PC-3 (cell line): ENCODE results near the gene DISC1. TPM values are rescaled to one million over a fixed set of nuclear protein-coding genes. Genes with fewer than 3 reads are reported as not detected.

ENCODE experiments used
- ATAC-seq: fragments of 200-7000 bp; cut with Tn5 transposase; 2 replicates; pipeline ENCODE4 v1.9.1; 2020; ENCODE audit warnings: mild to moderate bottlenecking, moderate library complexity
- BruUV-seq: library from RNA; stranded (reverse); fragments of 400-500 nt; replicated peaks from 2 replicates; lab custom pipeline; 2021; lab: Mats Ljungman, UMichigan
- CTCF ChIA-PET: fragments of 300-600 bp; sonication (Branson Sonifier 250); formaldehyde crosslinking; loops from one replicate; lab custom pipeline; 2022; ENCODE audit warnings: antibody characterized with exemption; lab: Charles Lee
- POLR2A ChIA-PET: fragments of 300-600 bp; sonication (Branson Sonifier 250); formaldehyde crosslinking; loops from one replicate; lab custom pipeline; 2022; ENCODE audit warnings: antibody characterized with exemption; ENCODE audit not compliant: unreplicated experiment; lab: Charles Lee
- DNase-seq: peaks from one replicate; pipeline ENCODE4 v3.0.0-alpha.2; 2015
- H2AFZ ChIP-seq: fragments of 300-600 bp; sonication (generic); 2 replicates; pipeline ENCODE4 v1.6.0; 2016; ENCODE audit warnings: antibody characterized with exemption, low read length
- H3F3A ChIP-seq: fragments of 300-600 bp; sonication (generic); one replicate; pipeline ENCODE4 v1.6.0; 2017; ENCODE audit warnings: antibody characterized with exemption, low read length, control low read depth, mild to moderate bottlenecking; ENCODE audit not compliant: unreplicated experiment
- H3K27ac ChIP-seq: fragments of 300-600 bp; sonication (generic); 2 replicates; pipeline ENCODE4 v1.5.1; 2016; ENCODE audit warnings: mild to moderate bottlenecking, low read length
- H3K27me3 ChIP-seq: fragments of 300-600 bp; sonication (generic); 2 replicates; pipeline ENCODE4 v1.6.1; 2016; ENCODE audit warnings: low read length, mixed read lengths
- H3K36me3 ChIP-seq: fragments of 300-600 bp; sonication (generic); 2 replicates; pipeline ENCODE4 v1.6.1; 2016; ENCODE audit warnings: low read depth, mixed run types, low read length, mixed read lengths
- H3K4me1 ChIP-seq: fragments of 300-600 bp; sonication (generic); 2 replicates; pipeline ENCODE4 v1.5.1; 2016; ENCODE audit warnings: low read length; ENCODE audit not compliant: insufficient read depth
- H3K4me2 ChIP-seq: fragments of 300-600 bp; sonication (generic); 2 replicates; pipeline ENCODE4 v1.6.0; 2016; ENCODE audit warnings: low read length
- H3K4me3 ChIP-seq: fragments of 300-600 bp; sonication (generic); 2 replicates; pipeline ENCODE4 v1.5.1; 2016; ENCODE audit warnings: mild to moderate bottlenecking, low read length, mixed read lengths
- H3K79me2 ChIP-seq: fragments of 300-600 bp; sonication (generic); 2 replicates; pipeline ENCODE4 v1.6.1; 2017; ENCODE audit warnings: low read length, mixed read lengths
- H3K9ac ChIP-seq: fragments of 300-600 bp; sonication (generic); 2 replicates; pipeline ENCODE4 v1.6.0; 2016; ENCODE audit warnings: mild to moderate bottlenecking, low read length
- H3K9me2 ChIP-seq: fragments of 300-600 bp; sonication (generic); replicated peaks from 2 replicates; pipeline ENCODE4 v1.6.1; 2016; ENCODE audit warnings: mixed run types, low read length, mixed read lengths
- H3K9me3 ChIP-seq: fragments of 300-600 bp; sonication (generic); 2 replicates; pipeline ENCODE4 v1.6.1; 2016; ENCODE audit warnings: low read length, mixed read lengths
- H4K20me1 ChIP-seq: fragments of 300-600 bp; sonication (generic); 2 replicates; pipeline ENCODE4 v1.6.1; 2016; ENCODE audit warnings: low read length, mixed read lengths
- EZH2 ChIP-seq: fragments of 300-600 bp; sonication (generic); IDR thresholded peaks from one replicate; pipeline ENCODE4 v1.6.1; 2017; ENCODE audit warnings: antibody characterized with exemption, mild to moderate bottlenecking, low read length; ENCODE audit not compliant: unreplicated experiment
- EZH2phosphoT487 ChIP-seq: fragments of 300-600 bp; sonication (generic); IDR thresholded peaks from 2 replicates; pipeline ENCODE4 v1.6.1; 2018; ENCODE audit warnings: mild to moderate bottlenecking, antibody characterized with exemption, low read length, borderline replicate concordance
- intact Hi-C: fragments of 100-400 bp; cut with micrococcal nuclease; formaldehyde crosslinking; loops from 2 replicates; pipeline ENCODE4 v1.9.0; 2023
- total RNA-seq: library from RNA; depleted of rRNA; stranded (reverse); fragments of >200 nt; gene quantifications from 2 replicates; pipeline ENCODE4 v1.2.3, GENCODE V29; 2014
- TF ChIP-seq, protein P1 (sequence below): fragments of 300-600 bp; sonication (generic); conservative IDR thresholded peaks from 2 replicates; pipeline ENCODE4 v1.5.1; 2017; ENCODE audit warnings: antibody characterized with exemption, low read depth, mild to moderate bottlenecking, low read length

The DISC1 gene
- total RNA-seq, 1 experiment from 2014 or later, result 3.4 TPM

DNA sequence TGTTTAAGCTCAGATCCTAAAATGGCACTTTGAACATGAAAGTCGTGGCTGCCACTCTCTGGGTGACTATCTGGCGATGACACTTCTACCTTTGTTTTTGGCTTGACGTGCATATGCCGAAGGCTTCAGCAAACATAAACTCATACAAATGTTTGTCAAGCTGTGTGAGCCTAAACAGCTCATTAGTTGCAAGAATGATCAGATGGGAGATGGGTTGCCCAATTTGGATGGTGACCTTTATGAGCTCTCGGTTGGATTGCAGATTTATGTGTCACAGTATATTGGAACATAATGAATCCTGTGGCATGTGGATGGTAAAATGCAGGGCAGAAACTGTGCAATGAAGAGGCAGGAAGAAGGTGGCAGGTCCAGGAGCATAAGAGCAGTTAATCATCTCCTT lies 229.3 kb downstream of the DISC1 start:
- Histone ChIP-seq H2AFZ (no peak overlapping the region), H3K4me3 (no peak overlapping the region), H3K9me2 (no peaks in the 10 kb centered on the region), H3K9ac (no peak overlapping the region), H3K27me3 (no peaks in the 10 kb centered on the region), H3K27ac (no peak overlapping the region), H3F3A (no peaks in the 10 kb centered on the region), H3K4me2 (no peak overlapping the region), H3K9me3 (no peaks in the 10 kb centered on the region), H3K79me2 (no peaks in the 10 kb centered on the region), H3K4me1 (no peaks in the 10 kb centered on the region), H4K20me1 (no peaks in the 10 kb centered on the region), H3K36me3 (no peaks in the 10 kb centered on the region)
- intact Hi-C loops, result no loop called here
- TF ChIP-seq, protein P1, sequence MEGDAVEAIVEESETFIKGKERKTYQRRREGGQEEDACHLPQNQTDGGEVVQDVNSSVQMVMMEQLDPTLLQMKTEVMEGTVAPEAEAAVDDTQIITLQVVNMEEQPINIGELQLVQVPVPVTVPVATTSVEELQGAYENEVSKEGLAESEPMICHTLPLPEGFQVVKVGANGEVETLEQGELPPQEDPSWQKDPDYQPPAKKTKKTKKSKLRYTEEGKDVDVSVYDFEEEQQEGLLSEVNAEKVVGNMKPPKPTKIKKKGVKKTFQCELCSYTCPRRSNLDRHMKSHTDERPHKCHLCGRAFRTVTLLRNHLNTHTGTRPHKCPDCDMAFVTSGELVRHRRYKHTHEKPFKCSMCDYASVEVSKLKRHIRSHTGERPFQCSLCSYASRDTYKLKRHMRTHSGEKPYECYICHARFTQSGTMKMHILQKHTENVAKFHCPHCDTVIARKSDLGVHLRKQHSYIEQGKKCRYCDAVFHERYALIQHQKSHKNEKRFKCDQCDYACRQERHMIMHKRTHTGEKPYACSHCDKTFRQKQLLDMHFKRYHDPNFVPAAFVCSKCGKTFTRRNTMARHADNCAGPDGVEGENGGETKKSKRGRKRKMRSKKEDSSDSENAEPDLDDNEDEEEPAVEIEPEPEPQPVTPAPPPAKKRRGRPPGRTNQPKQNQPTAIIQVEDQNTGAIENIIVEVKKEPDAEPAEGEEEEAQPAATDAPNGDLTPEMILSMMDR, result no peak
- TF ChIP-seq EZH2phosphoT487 (no peak), EZH2 (no peak)
- no TSS peak for BruUV-seq
- POLR2A ChIA-PET, result interaction anchor here (0.5 kb wide), 1 partner anchor 90 kb away, joined by 3 read pairs; no protein-coding TSS in a partner anchor
- no peak for DNase-seq
- ATAC-seq, result no peak
- CTCF ChIA-PET, result no interaction called here

DNA sequence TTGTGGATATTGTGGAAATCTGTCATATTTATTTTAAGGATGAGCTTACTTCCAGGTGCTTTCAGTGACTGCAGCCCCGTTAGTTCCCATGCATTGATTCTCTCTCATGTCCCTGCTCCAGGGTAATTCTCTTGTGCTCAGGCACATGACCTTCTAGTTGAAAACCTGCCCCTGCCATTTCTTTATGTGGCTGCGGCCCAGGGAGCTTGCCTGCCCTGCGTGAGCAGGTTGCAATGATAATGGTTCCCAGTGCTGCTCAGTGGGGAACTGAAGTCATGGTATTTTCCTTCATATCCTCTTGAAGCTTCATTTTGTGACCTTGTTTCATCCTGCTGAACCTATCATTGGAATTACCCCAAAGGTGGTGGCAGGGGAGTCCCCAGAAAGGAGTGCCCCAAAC lies 229.8 kb downstream of the DISC1 start:
- TF ChIP-seq EZH2phosphoT487 (no peak), EZH2 (no peak)
- TF ChIP-seq, protein P1, result no peak
- Histone ChIP-seq H3F3A (no peaks in the 10 kb centered on the region), H3K9me3 (no peaks in the 10 kb centered on the region), H3K27ac (no peak overlapping the region), H3K9me2 (no peaks in the 10 kb centered on the region), H3K4me2 (no peak overlapping the region), H4K20me1 (no peaks in the 10 kb centered on the region), H3K36me3 (no peaks in the 10 kb centered on the region), H3K4me3 (no peak overlapping the region), H3K79me2 (no peaks in the 10 kb centered on the region), H3K4me1 (no peaks in the 10 kb centered on the region), H3K27me3 (no peaks in the 10 kb centered on the region), H2AFZ (no peak overlapping the region), H3K9ac (no peak overlapping the region)
- intact Hi-C loops, result no loop called here
- ATAC-seq, result no peak
- ChIA-PET POLR2A (no interaction called here), CTCF (no interaction called here)
- no TSS peak for BruUV-seq
- no peak for DNase-seq

DNA sequence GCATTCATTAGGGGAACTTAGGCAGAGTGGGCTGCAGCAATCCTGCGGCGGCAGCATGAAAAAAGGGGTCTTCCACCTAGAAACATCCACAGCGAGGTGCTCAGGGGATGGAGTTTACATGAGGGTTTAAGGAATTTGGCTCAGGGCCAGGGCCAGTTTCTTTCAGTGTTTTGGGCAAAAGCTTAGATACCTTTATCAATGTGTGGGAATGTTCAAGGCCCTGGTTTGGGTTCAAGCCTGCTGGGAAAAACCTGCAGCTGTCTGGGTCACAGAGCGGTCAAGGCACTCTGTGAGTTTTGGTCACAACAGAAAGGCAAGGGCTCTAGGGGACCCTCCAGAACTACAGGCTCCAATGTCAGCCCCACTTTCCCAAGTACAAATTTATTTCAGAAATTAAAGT lies 230.3 kb downstream of the DISC1 start:
- H3F3A ChIP-seq, result no peaks in the 10 kb centered on the region
- POLR2A ChIA-PET, result no interaction called here
- no peaks in the 10 kb centered on the region for H3K9me3 ChIP-seq

More for the DNA sequence above, 230.3 kb downstream of the DISC1 start:
- H3K79me2 ChIP-seq, result no peaks in the 10 kb centered on the region
- no peak for TF ChIP-seq EZH2
- no peak for TF ChIP-seq EZH2phosphoT487
- TF ChIP-seq, protein P1, result no peak
- DNase-seq, result no peak
- H3K36me3 ChIP-seq, result no peaks in the 10 kb centered on the region
- BruUV-seq, result no TSS peak
- no peaks in the 10 kb centered on the region for H3K4me1 ChIP-seq
- ATAC-seq, result no peak
- H3K4me2 ChIP-seq, result no peak overlapping the region
- CTCF ChIA-PET, result no interaction called here
- H3K9me2 ChIP-seq, result no peaks in the 10 kb centered on the region
- no peaks in the 10 kb centered on the region for H3K27me3 ChIP-seq
- no peaks in the 10 kb centered on the region for H4K20me1 ChIP-seq
- intact Hi-C loops, result no loop called here
- H3K9ac ChIP-seq, result no peak overlapping the region
- no peak overlapping the region for H2AFZ ChIP-seq
- no peak overlapping the region for H3K4me3 ChIP-seq
- H3K27ac ChIP-seq, result no peak overlapping the region
